Tibial artery (tissue), 4 donors: ENCODE measurements around the gene GPR18.

Source experiments
- DNase-seq, 2 donors: peaks; one replicate each; pipeline ENCODE4 v3.0.0-alpha.2; 2019
- H3K27ac ChIP-seq, 2 donors: fragments of 200-600 bp; sonication (generic) in 1 of 2; 1 replicate in 1 of 2; 2 replicates in 1 of 2; pipeline ENCODE4 v1.5.1; 2018 to 2019; ENCODE audit warnings: mild to moderate bottlenecking in 1 of 2
- H3K27me3 ChIP-seq, 2 donors: fragments of 200-600 bp; sonication (generic) in 1 of 2; one replicate each; pipeline versions ENCODE4 v1.5.1 to v1.6.0; 2016 to 2019
- H3K36me3 ChIP-seq, 3 donors: fragments of 200-600 bp; sonication (generic) in 2 of 3; one replicate each; pipeline ENCODE4 v1.5.1; 2016 to 2019; ENCODE audit warnings: mild to moderate bottlenecking in 2 of 3
- H3K4me1 ChIP-seq, 4 donors: fragments of 200-600 bp; sonication (generic) in 2 of 4; 1 replicate in 3 of 4; 2 replicates in 1 of 4; pipeline ENCODE4 v1.5.1; 2016 to 2019
- H3K4me3 ChIP-seq, 2 donors: fragments of 200-600 bp; sonication (generic) in 1 of 2; 1 replicate in 1 of 2; 2 replicates in 1 of 2; pipeline ENCODE4 v1.5.1; 2018 to 2019; ENCODE audit warnings: mild to moderate bottlenecking in 2 of 2
- H3K9me3 ChIP-seq, 3 donors: fragments of 200-600 bp; sonication (generic) in 1 of 3; one replicate each; pipeline ENCODE4 v1.5.1; 2016 to 2019
- intact Hi-C: fragments of 100-400 bp; cut with DNase I; formaldehyde crosslinking; loops from one replicate; pipeline ENCODE4 v1.15.0; 2023; ENCODE audit warnings: low total_unique reads
- TF ChIP-seq, protein P1 (sequence below), 2 experiments: fragments of 200-600 bp in 1 of 2; fragments of 450-650 bp in 1 of 2; IDR thresholded peaks; one replicate each; pipeline ENCODE4 v1.5.1; 2017 to 2019; ENCODE audit warnings: antibody characterized with exemption in 2 of 2, mild to moderate bottlenecking in 1 of 2, moderate library complexity in 1 of 2

The GPR18 gene

GRCh38 chr13:99296398-99296797, 38.2 kb upstream of the GPR18 start:
- H3K27ac ChIP-seq = no peak overlapping the region
- H3K4me1 ChIP-seq = peaks cover 0 to 4% (median 0%) of the 10 kb centered on the region in 4 donors
- no peaks in the 10 kb centered on the region for H3K9me3 ChIP-seq
- intact Hi-C loops = no loop called here
- H3K27me3 ChIP-seq = no peaks in the 10 kb centered on the region
- no peak overlapping the region for H3K4me3 ChIP-seq
- TF ChIP-seq, protein P1, sequence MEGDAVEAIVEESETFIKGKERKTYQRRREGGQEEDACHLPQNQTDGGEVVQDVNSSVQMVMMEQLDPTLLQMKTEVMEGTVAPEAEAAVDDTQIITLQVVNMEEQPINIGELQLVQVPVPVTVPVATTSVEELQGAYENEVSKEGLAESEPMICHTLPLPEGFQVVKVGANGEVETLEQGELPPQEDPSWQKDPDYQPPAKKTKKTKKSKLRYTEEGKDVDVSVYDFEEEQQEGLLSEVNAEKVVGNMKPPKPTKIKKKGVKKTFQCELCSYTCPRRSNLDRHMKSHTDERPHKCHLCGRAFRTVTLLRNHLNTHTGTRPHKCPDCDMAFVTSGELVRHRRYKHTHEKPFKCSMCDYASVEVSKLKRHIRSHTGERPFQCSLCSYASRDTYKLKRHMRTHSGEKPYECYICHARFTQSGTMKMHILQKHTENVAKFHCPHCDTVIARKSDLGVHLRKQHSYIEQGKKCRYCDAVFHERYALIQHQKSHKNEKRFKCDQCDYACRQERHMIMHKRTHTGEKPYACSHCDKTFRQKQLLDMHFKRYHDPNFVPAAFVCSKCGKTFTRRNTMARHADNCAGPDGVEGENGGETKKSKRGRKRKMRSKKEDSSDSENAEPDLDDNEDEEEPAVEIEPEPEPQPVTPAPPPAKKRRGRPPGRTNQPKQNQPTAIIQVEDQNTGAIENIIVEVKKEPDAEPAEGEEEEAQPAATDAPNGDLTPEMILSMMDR (IDR thresholded peaks at IDR 0.05) = no peak
- DNase-seq = no peak
- H3K36me3 ChIP-seq = peaks cover 0 to 8% (median 5%) of the 10 kb centered on the region in 3 donors

GRCh38 chr13:99295488-99296252, 37.5 kb upstream of the GPR18 start:
- H3K9me3 ChIP-seq = no peaks in the 10 kb centered on the region
- H3K4me1 ChIP-seq = peaks cover 0 to 4% (median 0%) of the 10 kb centered on the region in 4 donors
- TF ChIP-seq, protein P1 (IDR thresholded peaks at IDR 0.05) = no peak
- no peak overlapping the region for H3K27ac ChIP-seq
- intact Hi-C loops = no loop called here
- no peak for DNase-seq
- peaks cover 0 to 8% (median 5%) of the 10 kb centered on the region in 3 donors for H3K36me3 ChIP-seq
- no peaks in the 10 kb centered on the region for H3K27me3 ChIP-seq
- no peak overlapping the region for H3K4me3 ChIP-seq

DNA sequence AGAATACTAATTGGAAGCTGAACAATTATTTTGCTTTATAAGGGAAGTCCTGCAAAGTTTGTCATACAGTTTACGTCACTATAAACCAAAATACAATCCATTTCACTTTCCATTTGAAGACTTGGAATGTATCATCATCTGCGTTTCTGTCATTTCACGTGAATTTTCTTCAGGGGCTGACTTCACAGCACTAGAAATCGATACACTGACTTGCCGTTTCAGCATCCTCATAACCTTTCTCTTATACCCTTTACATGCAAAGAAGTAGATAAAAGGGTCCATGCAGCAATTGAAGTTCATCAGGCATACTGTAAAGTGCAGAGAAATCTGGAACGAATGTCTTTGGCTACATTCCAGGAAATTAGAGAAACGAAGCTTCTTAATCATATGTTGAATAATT, 36.8 kb upstream of the GPR18 start:
- intact Hi-C loops = no loop called here

GRCh38 chr13:99294198-99294597, 36.0 kb upstream of the GPR18 start:
- TF ChIP-seq, protein P1 (IDR thresholded peaks at IDR 0.05) = no peak
- no peak overlapping the region for H3K27ac ChIP-seq
- no peak overlapping the region for H3K4me3 ChIP-seq
- intact Hi-C loops = no loop called here
- no peak for DNase-seq
- peaks cover 0 to 8% (median 5%) of the 10 kb centered on the region in 3 donors for H3K36me3 ChIP-seq
- no peaks in the 10 kb centered on the region for H3K27me3 ChIP-seq
- no peaks in the 10 kb centered on the region for H3K9me3 ChIP-seq
- H3K4me1 ChIP-seq = peaks cover 0 to 4% (median 0%) of the 10 kb centered on the region in 4 donors

More for the DNA sequence above, 36.8 kb upstream of the GPR18 start:
- H3K27ac ChIP-seq = no peak overlapping the region
- no peak for DNase-seq
- TF ChIP-seq, protein P1 (IDR thresholded peaks at IDR 0.05) = no peak
- no peaks in the 10 kb centered on the region for H3K9me3 ChIP-seq
- no peaks in the 10 kb centered on the region for H3K27me3 ChIP-seq
- H3K4me1 ChIP-seq = peaks cover 0 to 4% (median 0%) of the 10 kb centered on the region in 4 donors
- H3K36me3 ChIP-seq = peaks cover 0 to 8% (median 5%) of the 10 kb centered on the region in 3 donors
- no peak overlapping the region for H3K4me3 ChIP-seq

DNA sequence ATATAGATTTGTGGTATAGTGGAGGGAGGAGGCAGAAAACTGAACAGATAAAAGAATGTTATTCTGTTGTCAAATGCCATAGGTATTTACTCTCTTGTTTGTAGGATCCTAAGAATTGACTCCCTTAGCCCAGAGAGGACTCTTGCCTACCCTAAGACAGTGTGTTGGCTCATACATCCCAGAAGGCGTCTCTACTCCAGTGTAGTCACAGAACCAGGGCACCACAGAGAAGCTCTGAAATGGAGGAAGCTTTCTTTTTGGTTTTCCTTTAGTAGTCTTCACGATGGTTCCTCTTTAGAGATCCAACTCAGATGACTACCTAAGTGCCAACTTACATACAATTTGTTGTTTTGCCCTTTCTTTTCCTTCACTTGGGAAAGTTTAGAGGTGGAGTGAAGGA, 35.0 kb upstream of the GPR18 start:
- Histone ChIP-seq H3K36me3 (peaks cover 0 to 8% (median 5%) of the 10 kb centered on the region in 3 donors), H3K4me1 (peaks cover 0 to 11% (median 4%) of the 10 kb centered on the region in 4 donors), H3K27me3 (no peaks in the 10 kb centered on the region), H3K4me3 (no peak overlapping the region), H3K9me3 (no peaks in the 10 kb centered on the region), H3K27ac (no peak overlapping the region)
- no peak for DNase-seq
- TF ChIP-seq, protein P1 (IDR thresholded peaks at IDR 0.05) = no peak
- intact Hi-C loops = no loop called here
